ENCODE measurements around the gene RAB38. TPM values are rescaled to one million over a fixed set of nuclear protein-coding genes. Genes with fewer than 3 reads are reported as not detected.

RAB38 gene
- total RNA-seq, 1 experiment from 2014 or later, result 13.3 TPM

DNA sequence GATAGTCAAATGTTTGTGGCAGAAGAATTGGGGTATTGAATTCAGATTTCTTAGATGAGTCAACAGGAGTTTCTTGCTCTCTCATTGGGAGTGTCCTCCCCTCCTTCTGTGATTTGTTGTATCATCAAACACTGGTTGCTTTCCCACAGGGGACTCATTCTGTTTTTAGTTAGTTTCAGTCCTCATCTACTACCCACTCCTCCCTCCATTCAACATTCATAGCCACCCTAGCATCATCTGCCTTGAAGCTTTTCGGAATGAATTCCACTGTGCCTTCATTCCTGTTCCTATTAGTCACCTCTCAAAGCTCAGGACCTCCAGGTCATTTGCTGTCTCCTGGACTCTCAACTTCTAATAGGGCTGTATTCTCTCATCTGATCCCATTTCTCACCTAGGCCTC is 31.5 kb upstream of the RAB38 start:
- CTCF ChIA-PET, result no interaction called here

GRCh38 chr11:88204353-88204752 is 29.1 kb upstream of the RAB38 start:
- Mint-ChIP-seq H3K36me3 (no peaks in the 10 kb centered on the region), H3K27me3 (ENCODE audit: low read depth) (no peaks in the 10 kb centered on the region; the same call in 1 of the 2 replicates), H3K4me3 (no peak overlapping the region), H3K9me3 (no peaks in the 10 kb centered on the region), H3K4me1 (no peaks in the 10 kb centered on the region), H3K27ac (no peak overlapping the region)
- ATAC-seq (no peak), DNase-seq (ENCODE audit: low spot score) (no peak)
- POLR2A ChIA-PET, result no interaction called here
- no peak for TF ChIP-seq ATF1 (CRISPR knock-in tag; IDR thresholded peaks at IDR 0.05)
- CTCF ChIA-PET, result no interaction called here

More for the DNA sequence above, 31.5 kb upstream of the RAB38 start:
- Mint-ChIP-seq H3K27ac (no peak overlapping the region), H3K36me3 (no peaks in the 10 kb centered on the region), H3K9me3 (no peaks in the 10 kb centered on the region), H3K4me3 (no peak overlapping the region), H3K4me1 (no peaks in the 10 kb centered on the region), H3K27me3 (ENCODE audit: low read depth) (no peaks in the 10 kb centered on the region; the same call in 1 of the 2 replicates)
- no peak for TF ChIP-seq ZNF416 (CRISPR knock-in tag; IDR thresholded peaks at IDR 0.05)
- no peak for TF ChIP-seq ZNF425 (CRISPR knock-in tag; conservative IDR thresholded peaks at IDR 0.05)
- no peak for TF ChIP-seq ETV6 (CRISPR knock-in tag; IDR thresholded peaks at IDR 0.05)
- no peak for TF ChIP-seq ZNF512 (CRISPR knock-in tag; IDR thresholded peaks at IDR 0.05; ENCODE audit: borderline replicate concordance)
- TF ChIP-seq NR3C1 (CRISPR knock-in tag; conservative IDR thresholded peaks at IDR 0.05; ENCODE audit: low read depth), result no peak
- TF ChIP-seq NFE2L1 (CRISPR knock-in tag; IDR thresholded peaks at IDR 0.05), result no peak
- POLR2A ChIA-PET, result no interaction called here
- DNase-seq (ENCODE audit: low spot score) (no peak), ATAC-seq (no peak)

DNA sequence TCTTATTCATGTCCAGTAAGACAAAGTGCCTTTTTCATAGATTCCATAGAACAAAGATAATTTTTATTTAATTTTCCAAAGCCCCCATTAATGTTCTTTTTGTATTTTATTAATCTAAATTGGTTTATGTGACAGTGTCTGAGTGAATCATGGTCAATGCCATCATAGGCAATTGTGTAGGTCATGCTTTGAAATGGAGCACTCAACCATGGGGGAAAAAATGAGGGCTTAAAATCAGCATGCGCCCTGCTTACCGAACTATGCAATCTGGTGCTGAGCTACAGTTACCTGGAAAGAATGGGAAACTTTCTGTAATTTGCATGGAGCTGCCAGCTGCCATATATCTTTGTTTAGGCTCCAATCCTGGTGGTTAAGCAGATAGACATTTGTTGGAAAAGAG is 28.4 kb upstream of the RAB38 start:
- Mint-ChIP-seq H3K36me3 (no peaks in the 10 kb centered on the region), H3K4me3 (no peak overlapping the region), H3K27me3 (ENCODE audit: low read depth) (no peaks in the 10 kb centered on the region), H3K4me1 (no peaks in the 10 kb centered on the region), H3K9me3 (no peaks in the 10 kb centered on the region), H3K27ac (no peak overlapping the region)
- ChIA-PET CTCF (no interaction called here), POLR2A (no interaction called here)
- no peak for ATAC-seq
- TF ChIP-seq ZNF138 (CRISPR knock-in tag; conservative IDR thresholded peaks at IDR 0.05) (no peak), ZNF416 (CRISPR knock-in tag; IDR thresholded peaks at IDR 0.05) (no peak), TEAD4 (CRISPR knock-in tag; IDR thresholded peaks at IDR 0.05) (no peak), E2F5 (CRISPR knock-in tag; IDR thresholded peaks at IDR 0.05) (no peak), ZNF396 (CRISPR knock-in tag; IDR thresholded peaks at IDR 0.05; ENCODE audit: borderline replicate concordance) (no peak), NFE2L1 (CRISPR knock-in tag; IDR thresholded peaks at IDR 0.05) (no peak), ZMAT4 (CRISPR knock-in tag; IDR thresholded peaks at IDR 0.05) (no peak)
- TF ChIP-seq, protein P1, sequence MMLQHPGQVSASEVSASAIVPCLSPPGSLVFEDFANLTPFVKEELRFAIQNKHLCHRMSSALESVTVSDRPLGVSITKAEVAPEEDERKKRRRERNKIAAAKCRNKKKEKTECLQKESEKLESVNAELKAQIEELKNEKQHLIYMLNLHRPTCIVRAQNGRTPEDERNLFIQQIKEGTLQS (CRISPR knock-in tag; conservative IDR thresholded peaks at IDR 0.05), result no peak
- no peak for DNase-seq (ENCODE audit: low spot score)

DNA sequence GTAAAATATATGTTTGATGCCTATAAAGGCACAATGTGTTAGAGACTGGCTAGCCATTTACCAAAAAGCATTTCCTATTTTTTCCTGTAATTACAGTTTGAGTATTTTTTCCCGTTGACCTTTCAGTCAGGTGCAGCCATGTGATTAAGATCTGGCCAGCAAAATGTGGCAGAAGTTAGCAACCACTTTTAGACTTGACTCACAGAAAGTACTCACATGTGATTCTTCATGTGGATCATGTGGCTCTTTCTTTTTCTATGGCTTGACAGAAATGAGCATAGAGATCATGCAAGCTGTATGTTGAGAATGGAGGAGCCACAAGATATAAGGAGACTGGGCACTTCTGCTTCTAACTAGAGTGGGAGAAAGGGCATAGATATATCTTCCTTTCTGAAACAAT is 27.3 kb upstream of the RAB38 start:
- CTCF ChIA-PET, result no interaction called here
- H3K4me3 Mint-ChIP-seq, result no peak overlapping the region
- peaks cover 5% of the 10 kb centered on the region for H3K36me3 Mint-ChIP-seq
- H3K4me1 Mint-ChIP-seq, result no peaks in the 10 kb centered on the region
- H3K27me3 Mint-ChIP-seq (ENCODE audit: low read depth), result no peaks in the 10 kb centered on the region
- POLR2A ChIA-PET, result no interaction called here
- no peak overlapping the region; the same call in 1 of the 2 replicates for H3K27ac Mint-ChIP-seq
- DNase-seq (ENCODE audit: low spot score) (no peak), ATAC-seq (no peak)
- TF ChIP-seq KAT7 (CRISPR knock-in tag; IDR thresholded peaks at IDR 0.05; ENCODE audit: borderline replicate concordance) (no peak), NR2C2 (CRISPR knock-in tag; IDR thresholded peaks at IDR 0.05) (no peak)
- H3K9me3 Mint-ChIP-seq, result peaks cover 5% of the 10 kb centered on the region

All from WTC11 (cell line).